Dedifferentiated amniotic fluid mesenchymal stem cell (primary cell): ENCODE data around the gene SLC25A21.
"Not testable (repeated sequence)": the region's sequence is repeated elsewhere in the genome, so short reads cannot be mapped to it uniquely, and the experiment has no call there.

Experiments
- DNase-seq: peaks from one replicate; pipeline ENCODE4 v3.0.0-alpha.2; 2016; ENCODE audit errors: extremely low spot score

SLC25A21 gene

DNA sequence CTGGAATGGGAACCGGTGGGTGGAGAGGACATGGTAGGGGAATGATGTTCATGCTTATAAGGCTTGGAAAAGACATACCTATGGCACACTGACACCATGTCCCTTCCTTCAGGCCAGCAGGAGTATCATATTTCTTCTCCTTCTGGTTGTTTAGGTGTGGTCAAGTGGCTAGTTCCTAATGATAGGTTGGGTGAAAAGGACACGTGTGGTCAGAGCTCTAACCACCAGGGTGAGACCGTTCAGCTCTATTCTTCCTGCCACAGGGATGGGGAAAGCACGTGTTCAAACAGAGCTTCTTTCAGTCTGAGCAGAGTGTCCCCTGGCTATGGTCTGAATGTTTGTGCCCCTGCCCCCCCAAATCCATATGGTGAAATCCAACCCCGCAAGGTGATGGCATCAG lies 301.6 kb downstream of the SLC25A21 start:
- no peak for DNase-seq

DNA sequence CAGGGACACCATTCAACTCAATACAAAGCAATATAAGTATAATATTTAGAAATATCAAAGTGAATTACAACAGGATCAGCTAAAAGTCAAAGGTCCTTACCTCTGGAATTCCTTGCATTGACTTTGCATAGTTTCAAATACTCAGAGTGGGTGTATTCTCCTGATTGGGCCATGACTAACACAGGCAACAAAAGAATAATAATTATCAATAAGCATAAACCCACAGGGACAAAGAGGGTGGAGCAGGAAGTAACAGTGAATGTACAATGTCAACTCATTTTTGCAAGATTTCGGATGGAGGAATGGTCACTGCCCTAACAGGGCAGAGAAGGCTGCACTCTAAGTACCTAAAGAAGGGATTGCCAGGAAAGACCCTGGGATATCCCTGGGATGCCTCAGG lies 303.3 kb downstream of the SLC25A21 start:
- DNase-seq = no peak

DNA sequence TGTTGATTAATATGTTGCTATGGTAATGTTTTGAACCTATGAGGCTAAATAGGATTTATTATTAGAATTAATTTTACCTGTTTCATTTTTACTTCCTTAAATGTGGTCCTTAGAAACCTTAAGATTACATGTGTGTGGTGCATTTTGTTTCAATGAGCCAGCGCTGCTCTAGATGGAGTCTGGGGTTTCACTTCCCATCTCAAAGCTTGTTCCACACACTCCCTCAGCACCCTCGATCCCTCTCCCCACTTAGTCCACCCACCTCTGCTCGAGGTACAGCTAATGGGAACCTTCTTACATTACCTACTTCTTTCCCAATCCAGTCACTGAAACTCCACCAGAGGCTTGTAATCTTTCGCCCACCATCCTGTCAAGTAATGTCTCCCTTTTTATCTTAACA lies 305.5 kb downstream of the SLC25A21 start:
- DNase-seq = no peak

DNA sequence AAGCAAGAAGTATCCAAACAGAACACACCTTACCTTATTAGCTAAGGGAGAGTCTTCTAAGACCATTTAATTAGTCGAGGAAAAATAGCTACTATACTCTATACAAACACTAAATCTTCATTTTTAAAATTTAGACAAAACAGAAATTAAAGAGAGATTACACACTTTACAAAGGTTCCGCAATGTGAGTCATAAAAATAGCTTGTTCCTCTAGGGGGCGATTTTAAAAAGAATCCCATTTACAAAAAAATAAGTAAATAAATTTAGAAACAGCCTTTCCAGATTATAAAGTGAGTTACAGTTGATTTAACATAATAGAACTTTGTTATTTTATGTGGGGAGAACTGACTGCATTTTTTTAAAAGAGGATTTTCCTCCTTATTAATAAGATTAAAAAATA lies 309.1 kb downstream of the SLC25A21 start:
- DNase-seq = no peak

DNA sequence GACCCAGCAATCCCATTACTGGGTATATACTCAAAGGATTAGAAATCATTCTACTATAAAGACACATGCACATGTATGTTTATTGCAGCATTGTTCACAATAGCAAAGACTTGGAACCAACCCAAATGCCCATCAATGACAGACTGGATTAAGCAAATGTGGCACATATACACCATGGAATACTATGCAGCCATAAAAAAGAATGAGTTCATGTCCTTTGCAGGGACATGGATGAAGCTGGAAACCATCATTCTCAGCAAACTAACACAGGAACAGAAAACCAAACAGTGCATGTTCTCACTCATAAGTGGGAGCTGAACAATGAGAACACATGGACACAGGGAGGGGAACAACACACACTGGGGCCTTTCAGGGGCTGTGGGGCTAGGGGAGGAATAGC lies 310.2 kb downstream of the SLC25A21 start:
- DNase-seq = not testable (repeated sequence)

DNA sequence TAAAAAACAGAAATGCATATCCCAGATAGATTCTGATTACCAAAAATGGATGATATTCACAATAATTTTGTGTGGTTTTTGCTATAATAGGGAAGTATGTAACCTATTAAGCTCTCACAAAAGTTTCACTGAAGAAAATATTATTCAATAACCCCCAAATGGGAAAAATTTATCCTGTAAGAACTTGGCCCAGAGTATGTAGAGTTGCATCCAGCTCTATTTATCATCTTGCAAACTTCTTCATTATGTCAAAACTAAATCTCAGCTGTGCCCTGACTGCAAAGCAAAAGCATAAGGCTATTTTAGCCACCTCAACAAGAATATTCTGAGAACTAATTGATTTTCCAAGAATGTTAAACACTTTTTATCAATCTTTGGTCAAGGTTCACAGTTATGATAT lies 311.6 kb downstream of the SLC25A21 start:
- DNase-seq = no peak

DNA sequence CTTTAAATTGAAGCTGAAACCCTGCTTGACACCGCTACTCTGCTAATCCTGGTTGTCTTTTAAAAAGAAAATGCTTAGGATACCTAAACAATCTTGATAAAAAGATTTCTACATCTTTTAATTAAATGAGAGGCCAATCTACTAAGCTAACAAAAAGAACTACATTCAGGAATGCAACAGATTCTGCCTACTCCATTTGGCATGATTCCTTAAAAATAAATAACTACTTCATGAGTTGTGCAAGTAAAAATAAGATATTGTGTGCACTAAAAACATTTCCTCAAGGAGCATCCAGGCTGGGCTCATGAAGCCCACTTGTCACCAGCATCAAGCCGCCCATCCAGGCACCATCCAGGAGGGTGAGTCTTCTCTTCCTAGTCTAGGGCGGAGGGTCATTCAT lies 313.3 kb downstream of the SLC25A21 start:
- peak; percentile 54 for DNase-seq

DNA sequence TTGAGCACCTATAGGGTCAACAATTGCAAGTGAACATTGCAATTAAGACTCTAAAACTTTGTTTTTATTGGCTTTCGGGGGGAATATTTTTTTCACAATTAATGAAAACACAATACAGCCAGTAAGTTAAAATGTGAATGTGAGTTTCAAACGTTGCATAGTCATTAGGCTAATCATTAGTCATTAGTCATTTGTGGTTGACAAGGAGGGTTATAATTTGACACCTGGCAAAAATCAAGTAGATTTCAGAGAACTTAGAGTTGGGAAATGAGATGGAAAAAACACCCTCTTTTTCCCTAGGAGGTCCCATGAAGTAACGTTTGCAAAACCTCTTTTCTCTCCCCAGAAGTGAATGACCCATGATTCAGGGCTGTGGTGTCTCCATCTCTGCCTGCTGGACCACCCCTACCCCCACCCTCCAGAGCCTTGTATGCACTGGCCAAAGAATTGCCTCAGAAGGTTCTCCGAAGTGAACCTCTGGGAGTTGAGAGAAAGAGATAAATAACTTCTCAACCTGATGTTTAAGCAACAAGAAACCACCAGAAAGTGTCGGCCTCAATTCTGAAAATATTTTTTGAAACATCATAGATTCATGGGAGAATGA lies 314.5 kb downstream of the SLC25A21 start:
- no peak for DNase-seq

DNA sequence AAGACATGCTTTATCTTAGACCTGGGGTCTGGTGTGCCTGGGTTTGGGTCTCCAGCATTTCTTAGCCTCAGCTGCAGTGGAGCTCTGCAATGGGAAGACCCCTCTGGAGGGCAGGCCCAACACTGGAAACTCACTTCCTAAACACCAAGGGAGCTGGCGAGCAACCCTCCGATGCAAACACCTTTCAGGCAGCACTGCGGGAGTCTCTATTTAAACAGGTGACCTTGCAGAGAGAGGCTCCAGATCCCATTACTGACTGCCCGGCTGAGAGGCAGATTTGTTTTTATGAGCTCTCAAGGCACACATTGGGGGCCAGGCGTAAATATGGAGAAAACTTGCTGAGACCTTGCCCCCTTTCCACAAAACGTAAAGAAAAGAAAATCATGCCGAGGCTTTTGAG lies 315.3 kb downstream of the SLC25A21 start:
- no peak for DNase-seq

DNA sequence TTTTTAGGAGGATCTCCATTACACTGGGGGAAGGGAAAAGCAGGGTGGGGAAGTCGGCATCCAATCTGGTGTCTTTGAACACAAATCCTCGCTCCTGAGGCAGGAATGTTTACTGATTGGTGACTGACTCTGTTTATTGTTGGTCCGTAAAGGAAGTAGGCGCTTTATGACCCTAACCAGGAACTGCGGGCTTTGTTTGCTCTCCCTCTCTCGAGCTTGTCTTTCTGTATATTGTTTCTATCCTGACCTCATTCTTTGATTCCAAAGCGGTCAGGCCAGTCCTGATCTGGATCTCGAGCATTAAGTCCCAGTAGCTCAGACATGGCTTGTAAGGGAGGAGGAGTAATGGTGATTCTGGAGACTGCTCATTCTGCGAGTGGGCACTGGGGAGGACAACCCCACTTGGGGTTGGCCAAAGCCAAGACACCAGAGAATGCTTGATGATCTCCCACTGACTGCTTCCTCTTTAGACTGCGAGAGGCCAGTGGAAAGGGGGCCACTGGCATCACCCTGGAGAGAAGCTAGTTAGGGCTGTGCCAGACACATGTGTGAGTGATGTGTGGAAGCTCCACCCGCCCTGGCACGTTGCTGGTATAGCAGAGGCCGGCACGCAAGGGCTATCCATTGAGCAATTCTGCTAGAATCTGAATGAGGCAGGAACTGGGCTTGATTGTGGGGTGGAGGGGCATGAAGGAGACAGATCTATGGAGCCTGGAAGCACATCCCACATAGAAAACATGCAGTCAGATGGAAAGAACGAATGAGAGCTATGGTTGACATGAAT lies 316.1 kb downstream of the SLC25A21 start:
- no peak for DNase-seq

DNA sequence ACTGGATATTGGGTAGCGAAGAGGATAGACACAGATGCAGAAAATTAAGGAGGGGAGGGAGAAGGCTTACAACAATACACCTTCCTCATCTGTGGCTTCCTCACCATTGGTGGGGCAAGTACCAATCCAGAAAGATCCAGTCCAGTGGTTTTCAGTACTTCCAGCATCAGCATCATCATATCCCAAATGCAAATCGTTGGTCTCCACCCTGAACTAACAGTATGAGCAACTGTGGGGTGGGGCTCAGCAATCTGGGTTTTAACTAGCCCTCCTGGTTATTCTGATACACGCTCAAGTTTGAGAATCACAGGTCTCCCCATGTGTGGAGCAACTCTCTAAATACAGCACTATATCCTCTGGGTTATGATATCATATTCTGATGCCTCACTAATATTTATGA lies 317.0 kb downstream of the SLC25A21 start:
- DNase-seq = no peak

DNA sequence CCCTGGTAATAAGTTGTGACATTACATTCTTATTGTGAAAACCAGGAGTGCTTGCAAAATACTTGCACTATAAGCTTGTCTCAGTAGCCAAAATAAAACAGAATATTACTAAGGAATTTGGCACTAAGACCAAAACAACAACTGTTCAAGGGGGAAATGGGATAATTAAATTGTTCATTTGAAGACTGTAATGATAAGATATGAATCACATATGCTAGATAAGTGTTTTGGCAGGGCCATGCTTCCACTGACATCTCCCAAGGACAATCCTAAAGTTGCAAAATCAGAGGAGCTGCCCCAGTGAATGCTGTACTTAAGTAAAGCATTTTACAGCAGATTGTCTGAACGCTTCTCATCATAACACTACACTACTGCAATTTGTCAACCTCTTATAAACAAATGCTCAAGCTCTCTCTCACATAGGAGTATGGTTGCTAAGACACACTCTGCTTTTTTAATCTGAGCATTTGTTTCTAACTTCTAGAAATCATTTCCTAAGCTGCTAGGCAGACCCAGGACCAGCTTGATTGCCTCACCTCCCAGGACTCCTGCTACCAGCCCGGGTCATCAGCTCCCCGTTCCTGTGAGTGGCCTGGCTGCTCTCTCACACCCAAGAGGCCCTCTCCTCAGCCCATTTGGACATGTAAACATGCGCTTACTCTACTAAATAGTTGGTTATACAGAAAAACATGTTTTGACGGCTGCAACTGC lies 319.3 kb downstream of the SLC25A21 start:
- peak; percentile 42 for DNase-seq

DNA sequence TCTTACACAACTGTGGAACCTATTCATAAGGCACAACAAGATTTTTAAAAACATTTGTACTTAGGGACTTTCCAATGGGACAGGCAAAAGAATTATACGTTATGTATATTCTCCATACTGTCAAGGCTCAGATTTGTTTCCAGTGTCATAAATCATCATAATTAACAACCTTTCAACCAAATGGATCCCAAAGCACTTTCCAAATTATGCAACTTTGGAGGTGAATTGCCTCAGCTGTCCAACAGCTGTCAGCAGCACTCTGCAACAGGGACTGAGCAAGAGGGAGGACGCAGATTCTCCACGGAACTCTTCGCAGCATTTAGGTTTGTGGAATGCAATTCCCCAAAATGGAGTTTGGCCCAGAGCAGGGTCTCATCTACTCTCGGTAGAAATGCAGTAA lies 324.2 kb downstream of the SLC25A21 start:
- no peak for DNase-seq

DNA sequence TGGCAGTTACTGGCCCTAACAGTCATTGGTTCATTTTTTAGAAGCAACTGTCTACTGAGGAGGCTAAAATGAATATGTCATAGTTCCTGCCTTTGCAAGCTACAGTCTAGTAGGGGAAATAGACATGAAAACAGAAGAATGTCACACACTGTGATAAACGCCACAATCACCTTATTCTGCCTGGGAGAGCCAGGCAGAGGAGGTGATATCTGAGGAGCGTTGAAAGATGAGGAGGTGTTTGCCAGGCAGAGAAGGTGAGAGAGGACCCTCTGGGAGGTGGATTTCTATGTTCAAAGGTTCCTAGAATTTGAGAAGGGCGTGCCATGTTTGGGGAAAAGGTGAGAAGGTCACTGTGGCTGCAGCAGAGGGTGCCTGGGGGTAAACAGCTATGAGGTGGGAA lies 325.0 kb downstream of the SLC25A21 start:
- DNase-seq = no peak

DNA sequence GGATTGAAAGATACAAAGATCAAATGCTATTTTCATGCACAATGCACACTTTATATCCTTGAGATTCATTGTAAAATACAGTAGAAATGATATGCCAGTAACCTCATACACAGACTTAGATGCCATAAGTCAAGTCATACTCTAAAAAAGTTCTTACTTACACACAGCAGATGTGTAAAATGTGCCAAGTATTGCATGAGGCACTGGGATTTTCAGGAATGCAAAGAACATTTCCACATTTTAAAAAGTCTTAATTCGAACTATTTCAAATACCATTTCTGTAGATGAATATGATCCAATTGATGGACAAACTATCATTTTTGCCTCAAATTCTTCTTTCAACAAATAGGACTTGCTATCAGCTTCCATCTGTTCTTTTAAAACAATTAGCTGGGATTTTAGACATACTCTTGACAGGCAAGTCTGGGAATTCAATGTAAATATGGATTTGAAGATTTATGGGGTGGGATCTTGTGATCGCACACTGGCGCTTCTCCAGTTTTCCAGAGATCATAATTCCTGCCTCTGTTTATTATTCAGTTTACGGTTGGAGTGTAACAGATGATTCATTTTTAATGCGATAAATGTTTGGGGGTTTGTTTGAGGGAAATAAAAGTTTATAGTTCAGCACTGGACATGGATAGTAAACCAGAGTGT lies 326.9 kb downstream of the SLC25A21 start:
- peak; percentile 78 for DNase-seq

DNA sequence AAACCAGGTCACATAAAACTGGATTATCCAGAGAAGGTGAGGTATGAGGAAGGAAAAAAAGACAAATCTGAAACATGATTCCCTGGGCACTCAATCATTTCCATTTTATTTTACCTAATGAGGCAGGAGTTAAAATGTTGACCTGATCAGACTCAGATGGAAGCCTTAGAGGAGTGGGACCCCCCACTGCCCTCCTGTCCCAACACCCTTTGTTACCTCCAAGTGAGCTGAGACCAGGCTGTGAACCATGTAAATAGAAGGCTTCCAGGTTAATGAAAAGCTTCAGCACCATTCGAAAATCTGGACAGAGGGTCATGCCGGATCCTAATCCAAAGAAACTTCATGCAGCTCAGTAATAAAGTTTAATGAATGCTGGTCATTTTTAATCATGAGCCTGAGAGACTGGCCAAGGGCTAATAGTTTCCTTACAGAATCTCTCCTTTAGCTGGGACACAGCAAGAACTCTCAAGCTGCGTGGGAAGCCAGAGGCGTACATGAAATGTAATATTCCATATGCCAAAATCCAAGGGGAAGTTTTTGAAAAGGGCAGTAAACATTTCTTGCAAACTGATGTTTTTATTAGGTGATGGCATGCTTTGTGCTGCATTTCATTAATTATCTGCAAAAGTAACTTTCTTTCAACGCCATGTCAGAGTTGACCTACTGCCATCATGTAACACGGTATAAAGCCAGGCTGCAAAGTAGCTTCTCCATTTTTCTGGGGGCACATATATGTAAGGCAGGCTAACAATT lies 327.8 kb downstream of the SLC25A21 start:
- DNase-seq = no peak

DNA sequence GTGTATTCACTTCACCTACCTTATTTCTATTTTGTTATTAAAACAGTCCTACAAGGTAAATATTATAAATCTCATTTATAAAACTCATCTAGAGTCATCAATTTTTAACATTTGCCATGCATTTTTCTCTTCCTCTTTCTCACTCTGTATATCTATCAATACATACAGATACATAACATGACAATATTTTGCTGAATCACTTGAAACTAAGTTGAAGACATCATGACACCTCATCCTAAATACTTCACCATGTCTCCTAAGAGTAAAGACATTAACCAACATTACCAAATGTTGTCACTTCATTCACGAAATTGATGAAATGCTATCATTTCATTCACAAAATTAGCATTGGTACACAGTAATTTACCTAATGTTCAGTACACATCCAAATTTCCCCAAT lies 329.0 kb downstream of the SLC25A21 start:
- no peak for DNase-seq

DNA sequence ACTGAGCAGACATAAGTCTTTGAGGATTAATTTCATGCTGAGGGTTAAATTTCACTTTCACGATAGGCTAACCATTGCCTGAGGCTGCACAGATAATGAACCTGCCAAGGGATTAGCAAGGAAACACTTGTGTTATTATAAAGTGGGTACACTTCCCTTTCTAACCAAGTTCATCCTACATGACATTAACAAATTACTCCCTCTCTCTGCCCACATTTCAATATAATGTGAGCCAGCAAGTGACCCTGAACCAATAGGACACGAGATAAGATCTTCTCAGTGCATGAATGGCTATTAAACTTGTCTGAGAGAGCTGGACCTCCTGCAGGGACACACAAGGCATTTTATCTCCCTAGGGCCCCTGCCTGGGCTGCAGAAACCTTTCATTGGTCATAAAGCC lies 337.3 kb downstream of the SLC25A21 start:
- DNase-seq = no peak

DNA sequence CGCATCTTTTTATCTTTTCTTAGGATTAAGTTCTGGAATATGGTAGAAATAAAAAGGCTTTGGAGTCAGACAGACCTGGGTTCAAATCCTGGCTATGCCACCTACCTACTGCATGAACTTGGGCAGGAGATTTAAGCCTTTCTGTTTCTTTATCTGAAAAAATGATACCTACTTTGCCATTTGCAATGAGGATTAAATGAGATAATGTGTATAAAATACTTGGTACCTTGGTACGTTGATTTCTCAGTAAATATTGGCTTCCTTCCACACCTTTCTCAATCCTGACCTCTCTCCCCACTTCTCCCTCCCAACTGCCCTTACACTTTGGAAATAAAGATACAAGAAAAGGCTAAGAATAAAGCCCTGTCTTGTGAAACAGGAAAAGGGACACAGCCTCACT lies 338.1 kb downstream of the SLC25A21 start:
- DNase-seq = no peak

DNA sequence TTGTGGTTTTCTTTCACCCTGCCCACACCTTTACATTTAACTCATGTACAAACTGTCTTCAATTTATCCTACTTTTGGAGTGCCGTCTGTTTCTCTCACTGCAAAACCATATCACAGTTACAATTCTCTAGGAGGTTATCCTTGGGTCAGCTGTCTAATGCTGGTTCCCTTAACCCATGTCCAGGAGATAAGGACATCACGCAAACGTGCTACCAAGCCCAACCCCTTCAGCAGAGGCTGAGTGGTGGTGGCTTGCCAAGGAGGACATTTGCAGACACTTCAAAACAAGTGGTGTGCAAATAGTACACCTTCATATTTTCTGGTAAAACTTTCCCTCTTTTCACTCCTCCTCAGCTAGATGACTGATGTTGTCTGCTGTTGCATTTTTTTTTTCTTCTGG lies 342.9 kb downstream of the SLC25A21 start:
- no peak for DNase-seq

DNA sequence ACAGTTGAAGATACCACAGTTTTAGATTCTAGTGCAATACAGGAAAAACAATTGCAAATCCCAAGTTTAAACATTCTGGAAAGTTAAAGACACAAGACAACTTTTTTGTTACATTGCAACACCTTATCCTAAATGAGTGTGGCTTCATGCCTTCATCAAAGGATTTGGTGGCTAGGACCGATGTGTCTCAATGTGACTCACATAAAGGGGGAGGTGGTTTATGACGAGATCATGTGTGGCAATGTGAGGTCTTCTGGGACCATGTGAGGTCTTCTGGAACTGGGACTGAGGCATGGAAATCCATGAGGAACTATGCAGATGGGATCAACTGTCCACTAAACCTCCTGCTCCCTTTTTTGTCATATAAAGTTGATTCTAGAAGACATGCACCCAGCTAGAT lies 344.5 kb downstream of the SLC25A21 start:
- DNase-seq = no peak

DNA sequence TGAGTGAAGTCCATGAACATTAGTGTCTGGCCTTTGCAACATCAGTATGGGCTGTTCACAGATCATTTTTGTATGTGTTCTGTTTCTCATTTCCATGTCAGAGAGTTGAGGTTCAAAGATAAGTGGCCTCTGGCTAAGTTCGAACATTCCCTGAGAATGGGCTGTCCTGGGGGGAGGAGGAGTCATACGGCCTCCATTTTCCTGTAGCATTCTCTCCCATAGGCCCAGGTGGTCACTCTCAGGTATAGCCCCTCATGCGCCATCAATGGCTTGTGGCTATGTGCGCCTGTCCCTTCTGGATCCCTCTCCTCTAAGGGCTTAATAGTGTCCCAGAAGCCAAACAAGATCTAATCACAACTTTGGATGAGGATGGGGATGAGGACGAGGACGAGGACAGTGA lies 345.8 kb downstream of the SLC25A21 start:
- no peak for DNase-seq
